Measurements from ENCODE around the gene ST6GALNAC3.

The ST6GALNAC3 gene

GRCh38 chr1:76622774-76623528, 548.4 kb downstream of the ST6GALNAC3 start:
- no peak overlapping the region for H3K4me3 ChIP-seq (ENCODE audit: low read length)
- DNase-seq (ENCODE audit: low read depth), result no peak
- TF ChIP-seq CTCF (IDR thresholded peaks at IDR 0.05; ENCODE audit: insufficient read depth, low read depth, low read length, missing control alignments), result no peak

GRCh38 chr1:76625886-76626678, 551.5 kb downstream of the ST6GALNAC3 start:
- no peak for DNase-seq (ENCODE audit: low read depth)
- no peak overlapping the region for H3K4me3 ChIP-seq (ENCODE audit: low read length)
- no peak for TF ChIP-seq CTCF (IDR thresholded peaks at IDR 0.05; ENCODE audit: insufficient read depth, low read depth, low read length, missing control alignments)

GRCh38 chr1:76627498-76627897, 553.0 kb downstream of the ST6GALNAC3 start:
- DNase-seq (ENCODE audit: low read depth), result no peak
- no peak overlapping the region for H3K4me3 ChIP-seq (ENCODE audit: low read length)
- TF ChIP-seq CTCF (IDR thresholded peaks at IDR 0.05; ENCODE audit: insufficient read depth, low read depth, low read length, missing control alignments), result no peak

GRCh38 chr1:76627901-76628300, 553.4 kb downstream of the ST6GALNAC3 start:
- no peak overlapping the region for H3K4me3 ChIP-seq (ENCODE audit: low read length)
- TF ChIP-seq CTCF (IDR thresholded peaks at IDR 0.05; ENCODE audit: insufficient read depth, low read depth, low read length, missing control alignments), result no peak
- DNase-seq (ENCODE audit: low read depth), result no peak

GRCh38 chr1:76632136-76632535, 557.6 kb downstream of the ST6GALNAC3 start:
- no peak for TF ChIP-seq CTCF (IDR thresholded peaks at IDR 0.05; ENCODE audit: insufficient read depth, low read depth, low read length, missing control alignments)
- no peak overlapping the region for H3K4me3 ChIP-seq (ENCODE audit: low read length)
- no peak for DNase-seq (ENCODE audit: low read depth)

GRCh38 chr1:76635784-76636183, 561.2 kb downstream of the ST6GALNAC3 start:
- no peak for TF ChIP-seq CTCF (IDR thresholded peaks at IDR 0.05; ENCODE audit: insufficient read depth, low read depth, low read length, missing control alignments)
- H3K4me3 ChIP-seq (ENCODE audit: low read length), result no peak overlapping the region
- peak; percentile 6 for DNase-seq (ENCODE audit: low read depth)

All from epithelial cell of esophagus (primary cell).